Measurements from ENCODE around the gene SLC39A12. TPM values are rescaled to one million over a fixed set of nuclear protein-coding genes. Genes with fewer than 3 reads are reported as not detected.
"Not testable (repeated sequence)": the region's sequence is repeated elsewhere in the genome, so short reads cannot be mapped to it uniquely, and the experiment has no call there.

The SLC39A12 gene
- total and polyA plus RNA-seq, 2 of the 13 experiments (the other 11 are each of a cell fraction or from before 2014, with no cell fraction given): not detected

DNA sequence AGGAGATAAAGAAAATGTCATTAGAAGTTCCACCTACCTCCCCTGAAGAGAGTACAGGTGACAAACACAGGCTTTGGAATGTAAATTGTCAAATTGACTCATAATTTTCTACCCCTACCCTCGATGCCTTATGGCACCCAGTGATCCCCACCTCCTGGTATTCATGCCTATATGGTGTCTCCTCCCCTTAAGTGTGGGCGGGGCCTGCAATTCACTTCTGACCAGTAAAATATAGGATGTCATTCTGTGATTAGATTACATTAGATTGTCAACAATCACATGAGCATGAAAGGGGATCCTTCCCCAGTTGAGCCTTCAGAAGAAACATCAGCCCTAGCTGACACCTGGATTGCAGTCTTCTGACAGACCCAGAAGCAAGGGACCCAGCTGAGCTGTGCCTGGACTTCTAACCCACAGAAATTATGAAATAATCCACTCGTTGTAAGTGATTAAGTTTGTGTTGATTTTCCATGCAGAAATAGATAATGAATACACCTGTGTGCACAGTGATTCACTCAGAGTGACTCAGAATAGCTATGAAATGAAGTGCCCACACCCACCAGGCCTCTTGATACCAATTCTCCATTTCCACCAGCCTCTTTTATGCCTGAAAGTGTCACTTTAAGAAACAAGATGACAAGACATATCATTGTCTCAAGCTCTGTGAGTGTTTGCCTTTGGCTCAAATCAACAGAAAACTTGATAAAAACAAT is 8.5 kb upstream of the SLC39A12 start:
- Histone ChIP-seq H3K36me3 (replicated peaks in 1 of 2; ENCODE audit: control insufficient read depth in 1 of 2, insufficient read depth in 2 of 2, low read length in 2 of 2) (no peaks in the 10 kb centered on the region), H3K4me2 (ENCODE audit: low read depth, low read length) (no peak overlapping the region), H2AFZ (ENCODE audit: low read length) (no peak overlapping the region), H3K27me3 (ENCODE audit: control insufficient read depth in 1 of 2, insufficient read depth in 2 of 2, low read length in 2 of 2) (no peaks in the 10 kb centered on the region), H4K20me1 (ENCODE audit: insufficient read depth, low read length) (no peaks in the 10 kb centered on the region), H3K4me3 (replicated peaks in 1 of 3; ENCODE audit: insufficient read depth in 1 of 3, low read depth in 2 of 3, low read length in 3 of 3) (no peak overlapping the region), H3K27ac (ENCODE audit: extremely low read length, insufficient read depth, low read length) (no peak overlapping the region), H3K4me1 (ENCODE audit: insufficient read depth, low read length) (no peaks in the 10 kb centered on the region), H3K79me2 (ENCODE audit: insufficient read depth, low read length) (no peaks in the 10 kb centered on the region), H3K9ac (ENCODE audit: insufficient read depth, low read depth, low read length) (no peak overlapping the region), H3K9me3 (ENCODE audit: low read length) (no peaks in the 10 kb centered on the region)
- 0% methylated on average over 3 of the region's 3 CpGs for WGBS (ENCODE audit: low lambda C conversion rate)
- DNase-seq (ENCODE audit: low spot score) (no peak), ATAC-seq (no peak), FAIRE-seq (no peak)
- ChIA-PET CTCF (ENCODE audit: low intra/inter-chr PET ratio, low total read pairs) (no interaction called here), POLR2A (no interaction called here)
- TF ChIP-seq GLI4 (CRISPR knock-in tag; IDR thresholded peaks at IDR 0.05; ENCODE audit: borderline replicate concordance) (no peak), ZBTB34 (CRISPR knock-in tag; IDR thresholded peaks at IDR 0.05) (no peak), EZH2 (conservative IDR thresholded peaks at IDR 0.05; ENCODE audit: low read depth, low read length) (no peak)
- in situ Hi-C loops (cut with HindIII; ENCODE audit: extremely low pct_ligation_motif_present, low pct_unique_long_range_greater_than_20kb): no loop called here
- no TSS peak for BruUV-seq (replicated peaks)
- intact Hi-C loops (cut with micrococcal nuclease; ENCODE audit: unreplicated experiment): no loop called here

- H4K20me1 ChIP-seq (ENCODE audit: insufficient read depth, low read length); H3K9ac ChIP-seq (ENCODE audit: insufficient read depth, low read depth, low read length); DNase-seq (ENCODE audit: low spot score); CTCF ChIA-PET (ENCODE audit: low intra/inter-chr PET ratio, low total read pairs); H3K36me3 ChIP-seq (replicated peaks in 1 of 2; ENCODE audit: control insufficient read depth in 1 of 2, insufficient read depth in 2 of 2, low read length in 2 of 2); intact Hi-C loops (cut with micrococcal nuclease; ENCODE audit: unreplicated experiment); H3K79me2 ChIP-seq (ENCODE audit: insufficient read depth, low read length); H3K4me1 ChIP-seq (ENCODE audit: insufficient read depth, low read length); H3K9me3 ChIP-seq (ENCODE audit: low read length); H3K4me2 ChIP-seq (ENCODE audit: low read depth, low read length); ATAC-seq; H3K27me3 ChIP-seq (ENCODE audit: control insufficient read depth in 1 of 2, insufficient read depth in 2 of 2, low read length in 2 of 2); in situ Hi-C loops (cut with HindIII; ENCODE audit: extremely low pct_ligation_motif_present, low pct_unique_long_range_greater_than_20kb); H3K4me3 ChIP-seq (replicated peaks in 1 of 3; ENCODE audit: insufficient read depth in 1 of 3, low read depth in 2 of 3, low read length in 3 of 3); H3K27ac ChIP-seq (ENCODE audit: extremely low read length, insufficient read depth, low read length); POLR2A ChIA-PET; H2AFZ ChIP-seq (ENCODE audit: low read length); FAIRE-seq; BruUV-seq (replicated peaks): not testable (repeated sequence)
- WGBS (ENCODE audit: low lambda C conversion rate): 22% methylated on average over 6 of the region's 7 CpGs
Measured at GRCh38 chr10:17950269-17950668, 1.4 kb upstream of the SLC39A12 start.

Data from HepG2 (cell line).